Prostate gland (tissue), 2 donors: ENCODE measurements around the gene POLR1H. TPM values are rescaled to one million over a fixed set of nuclear protein-coding genes. Genes with fewer than 3 reads are reported as not detected.

ENCODE experiments used
- DNase-seq: peaks from one replicate; pipeline ENCODE4 v3.0.0-alpha.2; 2019; ENCODE audit warnings: low spot score
- H3K27ac ChIP-seq, 2 donors: fragments of 200-600 bp; sonication (generic); 2 replicates each; pipeline ENCODE4 v1.5.1; 2017 to 2019
- H3K27me3 ChIP-seq: fragments of 200-600 bp; sonication (generic); replicated peaks from 2 replicates; pipeline ENCODE4 v1.5.1; 2019; ENCODE audit not compliant: insufficient read depth
- H3K36me3 ChIP-seq, 2 donors: fragments of 200-600 bp; sonication (generic); 1 replicate in 1 of 2; 2 replicates in 1 of 2; pipeline versions ENCODE4 v1.5.1 to v1.8.1; 2017 to 2019
- H3K4me1 ChIP-seq: fragments of 200-600 bp; sonication (generic); replicated peaks from 2 replicates; pipeline ENCODE4 v1.5.1; 2019
- H3K4me3 ChIP-seq, 2 donors: fragments of 200-600 bp; sonication (generic); 2 replicates each; pipeline ENCODE4 v1.5.1; 2017 to 2019
- H3K9me3 ChIP-seq: fragments of 200-600 bp; sonication (generic); 2 replicates; pipeline ENCODE4 v1.5.1; 2017
- POLR2A ChIP-seq: fragments of 450-650 bp; IDR thresholded peaks from one replicate; pipeline ENCODE4 v1.6.1; 2016; ENCODE audit warnings: antibody characterized with exemption, mild to moderate bottlenecking
- POLR2AphosphoS5 ChIP-seq: sonication (generic); formaldehyde crosslinking; IDR thresholded peaks from one replicate; pipeline ENCODE4 v1.6.1; 2017; ENCODE audit warnings: antibody characterized with exemption
- WGBS: methylation state at CpG from one replicate; pipeline ENCODE4 v1.1.5; 2018; 5-methylcytosine and 5-hydroxymethylcytosine counted together
- intact Hi-C: fragments of 100-400 bp; cut with DNase I; formaldehyde crosslinking; loops from one replicate; pipeline ENCODE4 v1.14.2; 2022
- total RNA-seq, 2 donors: library from RNA; depleted of rRNA; stranded (reverse); fragments of >200 nt; gene quantifications; one replicate each; pipeline ENCODE4 v1.1.0, GENCODE V29; 2016
- TF ChIP-seq, protein P1 (sequence below), 4 experiments: fragments of 200-600 bp in 2 of 4; fragments of 450-650 bp in 2 of 4; sonication (generic) in 2 of 4; IDR thresholded peaks; 1 replicate in 3 of 4; 2 replicates in 1 of 4; pipeline ENCODE4 v1.5.1; 2016 to 2019; ENCODE audit warnings: antibody characterized with exemption in 4 of 4, mild to moderate bottlenecking in 2 of 4, moderate library complexity in 2 of 4

Gene POLR1H
- total RNA-seq, 2 donors from 2014 or later = 31.9 to 36.3 TPM

DNA sequence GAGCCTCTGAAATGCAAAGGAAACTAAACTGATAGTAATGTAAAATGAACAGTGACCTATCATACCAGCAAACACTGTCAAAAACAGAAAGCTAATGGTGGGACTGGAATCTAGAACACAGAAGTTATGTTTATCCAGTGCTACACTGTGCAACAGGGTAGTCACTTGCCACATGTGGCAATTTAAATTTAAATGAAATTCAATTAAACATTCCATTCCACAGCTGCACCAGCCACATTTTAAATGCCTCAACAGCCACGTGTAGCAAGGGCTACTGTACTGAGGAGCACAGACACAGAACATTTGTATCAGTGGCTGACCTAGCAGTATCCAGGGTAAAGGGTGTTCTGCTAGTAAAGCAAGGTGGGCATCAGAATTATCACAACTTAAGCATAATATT is 5.6 kb upstream of the POLR1H start:
- Histone ChIP-seq H3K9me3 (no peaks in the 10 kb centered on the region), H3K27ac (no peak overlapping the region), H3K36me3 (no peaks in the 10 kb centered on the region), H3K27me3 (no peaks in the 10 kb centered on the region), H3K4me3 (no peak overlapping the region), H3K4me1 (peaks cover 6% of the 10 kb centered on the region)
- intact Hi-C loops = no loop called here
- no peak for DNase-seq
- TF ChIP-seq POLR2A = no peak
- TF ChIP-seq, protein P1, sequence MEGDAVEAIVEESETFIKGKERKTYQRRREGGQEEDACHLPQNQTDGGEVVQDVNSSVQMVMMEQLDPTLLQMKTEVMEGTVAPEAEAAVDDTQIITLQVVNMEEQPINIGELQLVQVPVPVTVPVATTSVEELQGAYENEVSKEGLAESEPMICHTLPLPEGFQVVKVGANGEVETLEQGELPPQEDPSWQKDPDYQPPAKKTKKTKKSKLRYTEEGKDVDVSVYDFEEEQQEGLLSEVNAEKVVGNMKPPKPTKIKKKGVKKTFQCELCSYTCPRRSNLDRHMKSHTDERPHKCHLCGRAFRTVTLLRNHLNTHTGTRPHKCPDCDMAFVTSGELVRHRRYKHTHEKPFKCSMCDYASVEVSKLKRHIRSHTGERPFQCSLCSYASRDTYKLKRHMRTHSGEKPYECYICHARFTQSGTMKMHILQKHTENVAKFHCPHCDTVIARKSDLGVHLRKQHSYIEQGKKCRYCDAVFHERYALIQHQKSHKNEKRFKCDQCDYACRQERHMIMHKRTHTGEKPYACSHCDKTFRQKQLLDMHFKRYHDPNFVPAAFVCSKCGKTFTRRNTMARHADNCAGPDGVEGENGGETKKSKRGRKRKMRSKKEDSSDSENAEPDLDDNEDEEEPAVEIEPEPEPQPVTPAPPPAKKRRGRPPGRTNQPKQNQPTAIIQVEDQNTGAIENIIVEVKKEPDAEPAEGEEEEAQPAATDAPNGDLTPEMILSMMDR (IDR thresholded peaks at IDR 0.05) = no peak
- TF ChIP-seq POLR2AphosphoS5 = no peak
- 67% methylated on average over 1 of the region's 1 CpG for WGBS

DNA sequence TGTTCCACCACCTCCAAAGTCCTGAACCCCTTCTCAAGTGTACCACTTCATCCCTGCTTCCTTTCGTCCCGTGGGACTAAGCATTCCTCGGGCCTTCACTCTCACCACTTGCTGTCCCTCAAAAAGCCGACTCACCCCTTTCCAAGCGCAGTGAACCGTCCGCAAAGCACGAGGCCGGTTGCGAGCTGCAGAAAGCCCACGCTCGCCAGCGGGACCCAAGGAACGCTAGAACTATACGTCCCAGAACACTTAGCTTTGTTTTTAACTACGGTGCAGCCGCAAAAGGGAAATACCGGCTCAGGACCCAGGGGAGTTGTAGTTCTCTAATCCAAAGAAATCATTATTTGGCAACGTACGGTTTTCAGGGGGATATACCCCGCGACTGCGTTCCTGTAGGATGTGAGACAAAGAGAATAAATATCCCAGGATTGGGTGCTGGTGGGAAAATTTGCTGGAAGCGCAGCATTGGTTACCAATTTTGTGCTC is 416 bp upstream of the POLR1H start:
- DNase-seq = no peak
- H3K4me3 ChIP-seq = peak overlapping the region; percentile 61 to 65
- peak overlapping the region; percentile 85 to 91 for H3K27ac ChIP-seq
- no peaks in the 10 kb centered on the region for H3K27me3 ChIP-seq
- peaks cover 6% of the 10 kb centered on the region for H3K4me1 ChIP-seq
- 0% methylated on average over 24 of the region's 24 CpGs for WGBS
- intact Hi-C loops = loop anchor here (5.0 kb wide), 1 partner anchor 83 kb away; no protein-coding TSS in a partner anchor
- TF ChIP-seq POLR2AphosphoS5 (no peak), POLR2A (no peak)
- TF ChIP-seq, protein P1 (IDR thresholded peaks at IDR 0.05) = no peak
- H3K9me3 ChIP-seq = no peaks in the 10 kb centered on the region
- no peaks in the 10 kb centered on the region for H3K36me3 ChIP-seq

DNA sequence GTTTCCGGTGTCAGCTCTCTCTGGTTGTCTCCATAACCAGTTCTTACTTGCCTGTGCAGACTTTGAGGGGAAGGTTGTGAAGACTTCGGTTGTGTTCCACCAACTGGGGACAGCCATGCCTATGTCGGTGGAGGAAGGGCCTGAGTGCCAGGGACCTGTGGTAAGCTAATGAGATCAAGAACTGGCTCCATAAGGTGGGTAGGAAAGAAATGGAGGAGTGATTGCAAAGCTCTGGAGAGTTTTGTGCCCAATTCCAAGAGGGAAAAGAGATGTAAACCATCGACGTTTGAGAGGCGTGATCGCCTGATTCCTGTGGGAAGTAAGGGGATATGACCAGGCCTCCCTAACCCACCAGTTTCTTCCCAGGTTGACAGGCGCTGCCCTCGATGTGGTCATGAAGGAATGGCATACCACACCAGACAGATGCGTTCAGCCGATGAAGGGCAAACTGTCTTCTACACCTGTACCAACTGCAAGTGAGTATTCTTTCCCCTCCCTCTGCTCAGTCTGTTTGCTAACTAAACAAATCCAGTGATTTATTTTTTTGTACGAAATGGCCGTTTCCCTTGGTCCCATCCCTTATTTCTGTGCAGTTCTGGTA is 893 bp downstream of the POLR1H start:
- no peaks in the 10 kb centered on the region for H3K27me3 ChIP-seq
- peak; percentile 12 for DNase-seq
- H3K4me3 ChIP-seq = peak overlapping the region; percentile 61 to 65
- peaks cover 6% of the 10 kb centered on the region for H3K4me1 ChIP-seq
- no peaks in the 10 kb centered on the region for H3K36me3 ChIP-seq
- no peaks in the 10 kb centered on the region for H3K9me3 ChIP-seq
- intact Hi-C loops = loop anchor here (5.0 kb wide), 1 partner anchor 85 kb away; no protein-coding TSS in a partner anchor
- WGBS = 33% methylated on average over 13 of the region's 13 CpGs
- TF ChIP-seq POLR2AphosphoS5 = no peak
- TF ChIP-seq, protein P1 (IDR thresholded peaks at IDR 0.05) = no peak
- peak overlapping the region; percentile 85 to 91 for H3K27ac ChIP-seq

DNA sequence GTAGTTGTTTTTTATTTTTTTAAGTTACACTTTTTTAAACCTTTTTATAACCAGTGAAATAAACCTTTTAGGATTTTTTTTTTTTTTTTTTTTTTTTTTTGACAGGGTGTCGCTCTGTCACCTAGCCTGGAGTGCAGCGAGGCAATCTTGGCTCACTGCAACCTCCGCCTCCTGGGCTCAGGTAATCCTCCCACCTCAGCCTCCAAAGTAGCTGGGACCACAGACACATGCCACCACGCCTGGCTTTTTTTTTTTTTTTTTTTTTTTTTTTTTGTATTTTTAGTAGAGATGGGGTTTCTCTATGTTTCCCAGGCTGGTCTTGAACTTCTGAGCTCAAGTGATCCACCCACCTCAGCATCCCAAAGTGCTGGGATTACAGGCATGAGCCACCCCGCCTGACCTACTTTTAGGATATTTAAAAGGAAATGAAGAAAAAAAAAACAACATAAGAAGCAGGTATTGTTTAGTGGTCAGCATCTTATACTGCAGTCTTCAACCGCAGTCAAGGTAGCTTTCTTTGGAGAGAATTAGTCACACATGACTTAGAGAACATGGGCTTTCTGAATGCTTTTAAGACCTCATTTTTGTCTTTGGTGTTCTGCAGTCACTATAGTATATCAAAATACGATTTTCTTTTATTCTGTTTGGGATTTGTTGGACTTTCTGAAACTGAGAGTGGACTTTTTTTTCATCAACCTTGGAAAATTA is 1.6 kb downstream of the POLR1H start:
- Histone ChIP-seq H3K4me1 (peaks cover 6% of the 10 kb centered on the region), H3K27ac (peak overlapping the region; percentile 85 to 91), H3K36me3 (no peaks in the 10 kb centered on the region), H3K4me3 (no peak overlapping the region), H3K9me3 (no peaks in the 10 kb centered on the region), H3K27me3 (no peaks in the 10 kb centered on the region)
- WGBS = 91% methylated on average over 7 of the region's 7 CpGs
- DNase-seq = no peak
- no peak for TF ChIP-seq POLR2A
- TF ChIP-seq, protein P1 (IDR thresholded peaks at IDR 0.05) = no peak
- TF ChIP-seq POLR2AphosphoS5 = no peak
- intact Hi-C loops = loop anchor here (5.0 kb wide), 1 partner anchor 85 kb away; no protein-coding TSS in a partner anchor
